LNCAP (cell line): ENCODE results near the gene LRRC47.

ENCODE experiments used
- CTCF ChIP-seq: fragments of 450-650 bp; IDR thresholded peaks from 2 replicates; pipeline ENCODE4 v1.5.1; 2017; ENCODE audit warnings: mild to moderate bottlenecking

Gene LRRC47

GRCh38 chr1:3775490-3776230, 20.6 kb downstream of the LRRC47 start:
- peak; percentile 63 for TF ChIP-seq CTCF

GRCh38 chr1:3774946-3775489, 21.3 kb downstream of the LRRC47 start:
- no peak for TF ChIP-seq CTCF

GRCh38 chr1:3774276-3774945, 21.9 kb downstream of the LRRC47 start:
- no peak for TF ChIP-seq CTCF

- no peak for TF ChIP-seq CTCF
Observed at GRCh38 chr1:3773572-3774275, 22.6 kb downstream of the LRRC47 start.

GRCh38 chr1:3772715-3773571, 23.4 kb downstream of the LRRC47 start, which contains the start of gene SMIM1:
Gene SMIM1, plus strand, starts transcription at chr1:3772749. Its CDS starts 2,625 bp downstream, at chr1:3775374.
- no peak for TF ChIP-seq CTCF

- no peak for TF ChIP-seq CTCF
Observed at GRCh38 chr1:3772027-3772714, 24.1 kb downstream of the LRRC47 start.
